ENCODE results near the gene TBC1D19. TPM values are rescaled to one million over a fixed set of nuclear protein-coding genes. Genes with fewer than 3 reads are reported as not detected.

Gene TBC1D19
- total RNA-seq, 1 donor from 2014 or later = 3.3 TPM

GRCh38 chr4:26788341-26788733 lies 204.5 kb downstream of the TBC1D19 start:
- no peak for DNase-seq
- H3K4me1 Mint-ChIP-seq = peaks cover 9% of the 10 kb centered on the region
- no peaks in the 10 kb centered on the region for H3K27me3 Mint-ChIP-seq
- no peak overlapping the region for H3K4me3 Mint-ChIP-seq
- intact Hi-C loops (cut with micrococcal nuclease) = no loop called here
- H3K36me3 Mint-ChIP-seq (ENCODE audit: low read depth) = peaks cover 1% of the 10 kb centered on the region
- peaks cover 6% of the 10 kb centered on the region for H3K9me3 Mint-ChIP-seq
- no peak overlapping the region for H3K27ac Mint-ChIP-seq

- H3K27me3 Mint-ChIP-seq = no peaks in the 10 kb centered on the region
- no peak overlapping the region for H3K27ac Mint-ChIP-seq
- no peak for DNase-seq
- H3K9me3 Mint-ChIP-seq = peaks cover 9% of the 10 kb centered on the region
- H3K4me3 Mint-ChIP-seq = no peak overlapping the region
- peaks cover 9% of the 10 kb centered on the region for H3K4me1 Mint-ChIP-seq
- peaks cover 1% of the 10 kb centered on the region for H3K36me3 Mint-ChIP-seq (ENCODE audit: low read depth)
- intact Hi-C loops (cut with micrococcal nuclease) = no loop called here
These were observed 205.3 kb downstream of the TBC1D19 start for GRCh38 chr4:26789208-26789607.

GRCh38 chr4:26791346-26791745 lies 207.5 kb downstream of the TBC1D19 start:
- peaks cover 9% of the 10 kb centered on the region for H3K4me1 Mint-ChIP-seq
- H3K9me3 Mint-ChIP-seq = peaks cover 9% of the 10 kb centered on the region
- intact Hi-C loops (cut with micrococcal nuclease) = no loop called here
- peaks cover 1% of the 10 kb centered on the region for H3K36me3 Mint-ChIP-seq (ENCODE audit: low read depth)
- DNase-seq = no peak
- H3K27ac Mint-ChIP-seq = no peak overlapping the region
- peaks cover 6% of the 10 kb centered on the region for H3K27me3 Mint-ChIP-seq
- no peak overlapping the region for H3K4me3 Mint-ChIP-seq

DNA sequence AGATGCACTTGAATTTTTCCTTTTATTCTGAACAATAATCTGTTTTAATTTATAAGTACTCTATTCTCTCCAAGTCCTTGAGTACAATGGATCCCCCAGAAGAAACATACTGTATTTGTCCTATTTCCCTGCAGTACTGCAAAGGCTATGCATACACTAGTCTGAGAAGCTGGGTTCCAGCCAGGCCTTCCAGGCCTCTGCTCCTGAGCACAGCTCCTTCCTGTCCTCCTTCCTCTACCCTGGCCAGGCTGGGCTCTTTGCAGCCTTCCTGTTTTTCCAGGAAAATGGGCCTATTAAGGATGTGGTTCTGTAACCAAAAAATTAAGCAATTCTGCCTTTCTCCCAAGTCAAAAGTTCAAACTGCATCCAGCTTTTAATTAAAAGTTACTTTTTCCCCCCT lies 208.8 kb downstream of the TBC1D19 start:
- no peak for DNase-seq
- peaks cover 12% of the 10 kb centered on the region for H3K27me3 Mint-ChIP-seq
- H3K36me3 Mint-ChIP-seq (ENCODE audit: low read depth) = peaks cover 1% of the 10 kb centered on the region
- peaks cover 9% of the 10 kb centered on the region for H3K4me1 Mint-ChIP-seq
- intact Hi-C loops (cut with micrococcal nuclease) = no loop called here
- no peak overlapping the region for H3K4me3 Mint-ChIP-seq
- no peak overlapping the region for H3K27ac Mint-ChIP-seq
- peaks cover 9% of the 10 kb centered on the region for H3K9me3 Mint-ChIP-seq

DNA sequence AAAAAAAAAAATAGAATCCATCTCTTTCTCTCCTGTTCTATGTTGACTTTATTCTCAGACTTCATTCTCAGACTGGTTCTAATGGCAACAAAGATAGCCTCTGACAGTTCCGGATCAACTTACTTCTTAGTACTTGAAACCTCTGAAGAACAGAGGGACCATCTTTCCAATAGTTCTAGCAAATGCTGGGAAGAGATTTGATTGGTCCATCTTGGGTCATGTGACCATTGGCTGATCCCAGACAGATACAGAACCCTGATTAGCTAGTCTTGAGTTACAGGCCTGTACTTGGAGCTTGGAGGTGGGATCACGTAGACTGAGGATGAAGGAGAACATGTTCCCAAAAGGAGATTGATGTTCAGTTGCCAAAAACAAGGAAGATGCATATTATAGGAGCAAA lies 209.9 kb downstream of the TBC1D19 start:
- H3K4me3 Mint-ChIP-seq = no peak overlapping the region
- peaks cover 1% of the 10 kb centered on the region for H3K36me3 Mint-ChIP-seq (ENCODE audit: low read depth)
- intact Hi-C loops (cut with micrococcal nuclease) = no loop called here
- DNase-seq = no peak
- peaks cover 13% of the 10 kb centered on the region for H3K9me3 Mint-ChIP-seq
- peaks cover 12% of the 10 kb centered on the region for H3K27me3 Mint-ChIP-seq
- H3K27ac Mint-ChIP-seq = no peak overlapping the region
- no peaks in the 10 kb centered on the region for H3K4me1 Mint-ChIP-seq

DNA sequence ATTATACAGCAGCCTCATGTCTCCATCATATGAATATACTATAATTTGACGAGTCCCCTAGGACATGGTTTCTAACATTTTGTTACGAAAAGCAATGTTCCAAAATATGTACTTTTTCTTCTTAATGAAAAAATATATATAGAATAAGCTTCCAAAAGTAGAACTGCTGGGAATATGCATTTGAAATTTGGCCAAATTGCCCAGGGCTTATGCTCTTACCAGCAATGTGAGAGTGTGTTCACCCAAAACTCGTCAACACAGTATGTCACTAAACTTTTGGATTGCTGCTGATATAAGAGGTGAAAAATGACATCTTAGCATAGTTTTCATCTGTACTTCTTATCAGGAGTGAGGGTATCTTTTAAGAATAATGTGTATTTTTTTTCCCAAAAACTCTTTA lies 212.2 kb downstream of the TBC1D19 start:
- Mint-ChIP-seq H3K27me3 (peaks cover 12% of the 10 kb centered on the region), H3K27ac (no peak overlapping the region), H3K9me3 (peaks cover 7% of the 10 kb centered on the region), H3K4me1 (no peaks in the 10 kb centered on the region), H3K36me3 (ENCODE audit: low read depth) (no peaks in the 10 kb centered on the region), H3K4me3 (no peak overlapping the region)
- intact Hi-C loops (cut with micrococcal nuclease) = no loop called here
- no peak for DNase-seq

DNA sequence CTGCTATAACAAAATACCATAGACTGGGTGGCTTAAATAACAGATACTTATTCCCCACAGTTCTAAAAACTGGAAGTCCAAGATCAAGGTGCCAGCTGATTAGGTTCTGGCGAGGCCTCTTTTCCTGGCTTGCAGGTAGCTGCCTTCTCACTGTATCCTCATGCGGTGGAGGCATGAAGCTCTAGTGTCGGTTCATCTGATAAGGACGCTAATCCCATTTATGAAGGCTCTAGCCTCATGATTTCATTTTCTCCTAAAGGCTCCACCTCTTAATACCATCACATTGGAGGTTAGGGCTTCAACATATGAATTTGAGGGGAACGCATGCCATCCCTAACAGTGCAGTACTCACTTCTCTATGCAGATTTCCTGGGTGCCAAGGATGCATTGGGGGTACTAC lies 218.9 kb downstream of the TBC1D19 start:
- H3K36me3 Mint-ChIP-seq (ENCODE audit: low read depth) = no peaks in the 10 kb centered on the region

DNA sequence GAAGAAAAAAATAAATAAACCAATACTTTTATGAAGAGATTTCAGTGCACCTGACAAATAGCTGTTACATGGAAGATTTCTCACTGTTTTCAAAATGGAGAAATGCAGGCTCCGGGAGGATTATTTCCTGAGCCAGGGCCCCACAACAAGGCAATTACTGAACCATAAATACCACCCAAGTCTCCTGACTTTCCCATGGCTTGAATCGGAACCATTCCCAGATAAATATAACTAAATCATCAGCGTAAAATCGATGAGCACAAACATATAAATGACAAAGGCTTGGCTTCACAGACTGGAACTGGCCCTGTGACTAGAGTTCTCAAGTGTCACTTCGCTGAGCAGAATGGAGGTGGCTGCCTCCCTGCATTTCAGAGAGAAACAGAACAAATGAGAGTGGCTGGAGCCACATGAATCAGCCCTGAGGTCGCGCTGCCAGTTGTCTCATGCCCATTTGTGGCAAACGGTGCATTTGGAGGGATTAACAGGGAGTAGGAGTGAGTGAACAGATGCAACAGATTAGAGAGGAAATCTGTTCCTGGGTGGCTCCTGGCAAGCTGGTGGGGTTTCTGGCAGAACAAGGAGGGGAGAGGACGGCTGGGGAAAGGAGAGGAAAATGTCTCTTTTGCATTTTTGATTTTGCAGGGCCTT lies 219.5 kb downstream of the TBC1D19 start:
- no peak overlapping the region for H3K4me3 Mint-ChIP-seq
- H3K27ac Mint-ChIP-seq = no peak overlapping the region
- intact Hi-C loops (cut with micrococcal nuclease) = no loop called here
- no peaks in the 10 kb centered on the region for H3K27me3 Mint-ChIP-seq
- no peak for DNase-seq
- H3K4me1 Mint-ChIP-seq = peaks cover 4% of the 10 kb centered on the region
- H3K36me3 Mint-ChIP-seq (ENCODE audit: low read depth) = no peaks in the 10 kb centered on the region
- H3K9me3 Mint-ChIP-seq = peaks cover 4% of the 10 kb centered on the region

More for the DNA sequence above, 218.9 kb downstream of the TBC1D19 start:
- Mint-ChIP-seq H3K27me3 (no peaks in the 10 kb centered on the region), H3K4me1 (peaks cover 4% of the 10 kb centered on the region), H3K27ac (no peak overlapping the region), H3K9me3 (peaks cover 4% of the 10 kb centered on the region), H3K4me3 (no peak overlapping the region)
- no peak for DNase-seq
- intact Hi-C loops (cut with micrococcal nuclease) = no loop called here

DNA sequence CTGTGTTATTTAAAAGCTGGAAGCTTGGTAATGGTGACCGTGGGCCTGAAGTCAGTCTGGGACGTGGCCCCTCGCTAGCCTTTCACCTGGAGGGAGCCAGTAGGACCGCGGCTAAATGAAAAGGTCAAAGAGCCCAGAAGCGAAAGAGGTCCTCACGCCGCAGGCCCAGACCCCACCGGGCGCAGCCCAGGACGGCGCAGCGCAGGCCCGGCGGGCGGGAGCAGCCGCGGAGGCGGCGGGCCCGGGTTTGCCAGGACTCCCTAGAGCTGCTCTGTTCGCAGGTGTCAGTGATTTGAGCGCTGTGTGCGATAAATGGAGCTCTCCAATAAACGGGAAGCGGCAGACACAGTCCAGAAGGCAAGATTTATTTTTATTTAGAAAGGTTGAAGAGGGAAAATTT lies 220.6 kb downstream of the TBC1D19 start:
- DNase-seq = no peak

GRCh38 chr4:26804925-26805324 lies 221.0 kb downstream of the TBC1D19 start:
- Mint-ChIP-seq H3K4me1 (peaks cover 4% of the 10 kb centered on the region), H3K36me3 (ENCODE audit: low read depth) (no peaks in the 10 kb centered on the region), H3K27ac (no peak overlapping the region), H3K4me3 (no peak overlapping the region), H3K27me3 (no peaks in the 10 kb centered on the region), H3K9me3 (no peaks in the 10 kb centered on the region)
- intact Hi-C loops (cut with micrococcal nuclease) = no loop called here
- DNase-seq = no peak

More for the DNA sequence above, 220.6 kb downstream of the TBC1D19 start:
- Mint-ChIP-seq H3K27ac (no peak overlapping the region), H3K27me3 (no peaks in the 10 kb centered on the region), H3K4me3 (no peak overlapping the region), H3K4me1 (peaks cover 4% of the 10 kb centered on the region), H3K9me3 (no peaks in the 10 kb centered on the region), H3K36me3 (ENCODE audit: low read depth) (no peaks in the 10 kb centered on the region)
- intact Hi-C loops (cut with micrococcal nuclease) = no loop called here

Other genes starting within 250 kb of the TBC1D19 start
- not detected in 2 replicates for gene CCKAR, start 93.6 kb upstream of the TBC1D19 start, total RNA-seq